Measurements from ENCODE around the gene ETFB.

The ETFB gene

DNA sequence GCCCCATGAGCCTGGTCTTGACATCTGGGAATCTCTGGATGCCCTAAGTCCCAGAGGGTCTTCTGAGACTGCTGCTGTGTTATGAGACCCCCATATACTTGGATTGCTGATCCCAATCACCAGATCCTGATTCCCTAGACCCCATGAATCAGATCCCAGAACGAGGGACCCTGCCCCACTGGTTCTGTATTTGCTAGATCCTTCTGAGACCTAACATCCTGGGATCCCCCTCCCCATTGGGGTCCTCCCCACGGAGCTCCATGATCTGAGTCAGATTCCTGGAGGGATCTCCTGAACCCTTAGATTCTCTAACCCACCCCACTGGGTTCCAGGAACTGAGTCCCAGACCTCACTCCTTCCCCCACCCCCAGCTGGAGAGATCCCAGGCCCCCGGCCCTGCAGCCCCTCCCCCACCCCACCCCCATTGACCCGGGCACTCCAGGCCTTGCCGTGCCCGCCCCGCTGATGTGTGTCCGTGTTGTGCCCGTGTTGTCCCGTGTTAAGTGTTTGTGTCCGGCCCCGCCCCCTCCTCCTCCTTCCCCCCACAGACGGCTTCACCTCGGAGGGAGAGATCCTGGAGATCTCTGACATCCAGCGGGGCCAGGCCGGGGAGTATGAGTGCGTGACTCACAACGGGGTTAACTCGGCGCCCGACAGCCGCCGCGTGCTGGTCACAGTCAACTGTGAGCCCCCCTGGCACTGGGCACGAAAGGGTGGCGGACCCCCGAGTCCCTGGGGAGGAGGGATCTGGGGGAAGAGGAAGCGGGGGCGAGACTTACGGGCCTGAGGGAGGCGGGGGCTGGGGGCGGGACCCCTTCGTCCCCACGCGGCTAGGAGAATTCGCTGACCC, 39.7 kb downstream of the ETFB start:
- DNase-seq, result no peak

DNA sequence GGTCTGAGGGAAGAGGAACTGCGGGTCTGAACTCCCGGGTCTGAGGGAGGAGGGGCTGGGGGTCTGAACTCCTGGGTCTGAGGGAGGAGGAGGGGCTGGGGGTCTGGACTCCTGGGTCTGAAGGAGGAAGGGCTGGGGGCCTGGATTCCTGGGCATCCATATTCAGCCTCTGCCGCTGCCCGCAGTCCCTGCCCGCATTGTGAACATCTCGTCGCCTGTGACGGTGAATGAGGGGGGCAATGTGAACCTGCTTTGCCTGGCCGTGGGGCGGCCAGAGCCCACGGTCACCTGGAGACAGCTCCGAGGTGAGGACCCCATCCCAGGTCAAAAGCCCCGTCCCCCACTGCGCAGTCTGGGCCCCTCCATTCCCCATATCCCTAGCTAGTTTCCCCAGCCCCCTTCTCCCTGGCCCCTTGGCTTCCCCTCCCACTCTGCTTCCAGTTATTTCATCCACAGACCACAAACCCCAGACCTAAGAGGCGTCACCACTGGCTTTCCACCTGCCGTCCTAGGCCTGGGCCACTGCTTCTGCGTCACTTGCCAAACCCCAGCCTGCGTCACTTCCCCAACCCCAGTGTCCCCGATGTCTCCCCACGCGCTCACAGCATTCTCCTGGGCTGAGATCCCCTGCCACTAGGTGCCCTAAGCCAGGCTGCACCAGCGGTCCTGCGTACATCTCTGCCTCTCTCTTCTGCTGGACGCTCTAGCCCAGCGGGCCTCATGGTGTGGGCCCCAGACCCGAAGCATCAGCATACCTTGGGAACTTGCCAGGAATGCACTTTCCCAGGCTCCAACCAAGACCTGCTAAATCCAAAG, 40.8 kb downstream of the ETFB start:
- no peak for DNase-seq

DNA sequence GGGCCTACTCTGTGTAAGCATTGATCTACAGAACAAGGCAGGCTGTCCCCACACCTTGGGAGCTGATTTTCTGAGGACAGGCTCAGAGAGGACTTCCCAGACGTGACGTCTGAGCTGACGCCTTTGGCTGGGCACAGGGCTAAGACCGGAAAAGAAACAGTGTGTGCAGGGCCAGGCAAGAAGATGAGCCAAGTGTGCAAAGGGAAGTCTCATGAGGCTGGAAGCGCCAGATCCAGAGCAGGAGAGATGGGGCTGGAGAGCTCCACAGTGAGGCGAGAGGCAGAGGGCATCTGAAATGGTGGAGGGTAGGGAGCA, 42.1 kb downstream of the ETFB start:
- DNase-seq, result no peak

DNA sequence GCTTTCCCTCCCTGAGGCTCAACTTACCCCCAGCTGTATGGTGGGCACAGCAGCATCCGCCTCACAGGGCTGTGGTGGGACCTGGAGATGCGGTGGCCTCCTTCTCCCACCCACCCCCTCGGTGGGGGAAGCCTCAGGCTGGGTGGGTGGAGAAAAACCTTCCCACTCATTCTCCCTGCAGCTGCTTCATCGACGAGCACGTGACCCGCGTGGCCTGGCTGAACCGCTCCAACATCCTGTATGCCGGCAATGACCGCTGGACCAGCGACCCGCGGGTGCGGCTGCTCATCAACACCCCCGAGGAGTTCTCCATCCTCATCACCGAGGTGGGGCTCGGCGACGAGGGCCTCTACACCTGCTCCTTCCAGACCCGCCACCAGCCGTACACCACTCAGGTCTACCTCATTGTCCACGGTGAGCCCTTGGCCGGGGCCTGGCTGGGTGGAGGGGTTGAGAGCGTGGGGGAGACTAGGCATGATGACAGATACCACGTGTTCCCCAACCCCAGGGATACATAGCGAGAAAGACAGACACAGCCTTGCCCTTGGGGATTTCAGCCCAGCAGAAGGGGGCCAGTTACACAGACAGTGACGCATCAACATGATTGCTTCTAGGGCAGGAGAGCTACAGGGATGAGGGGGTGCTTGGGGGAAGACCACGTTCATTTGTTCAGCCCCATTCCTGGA, 42.6 kb downstream of the ETFB start:
- no peak for DNase-seq

DNA sequence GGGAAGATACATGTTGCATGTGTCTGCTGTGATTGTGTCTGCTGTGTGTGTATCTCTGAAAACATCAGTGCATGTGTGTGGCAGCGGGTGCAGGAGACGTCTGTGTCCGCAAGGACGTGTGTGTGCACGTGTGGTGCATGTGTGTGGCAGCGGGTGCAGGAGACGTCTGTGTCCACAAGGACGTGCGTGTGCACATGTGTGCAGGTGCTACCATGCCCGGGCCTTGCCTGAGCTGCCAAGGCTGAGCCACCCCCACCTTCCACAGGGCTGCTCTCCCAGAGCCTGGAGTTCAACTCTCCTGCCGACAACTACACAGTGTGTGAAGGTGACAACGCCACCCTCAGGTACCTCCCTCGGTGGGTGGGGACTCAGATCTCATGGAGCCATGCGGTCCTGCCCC, 44.4 kb downstream of the ETFB start:
- DNase-seq, result no peak

DNA sequence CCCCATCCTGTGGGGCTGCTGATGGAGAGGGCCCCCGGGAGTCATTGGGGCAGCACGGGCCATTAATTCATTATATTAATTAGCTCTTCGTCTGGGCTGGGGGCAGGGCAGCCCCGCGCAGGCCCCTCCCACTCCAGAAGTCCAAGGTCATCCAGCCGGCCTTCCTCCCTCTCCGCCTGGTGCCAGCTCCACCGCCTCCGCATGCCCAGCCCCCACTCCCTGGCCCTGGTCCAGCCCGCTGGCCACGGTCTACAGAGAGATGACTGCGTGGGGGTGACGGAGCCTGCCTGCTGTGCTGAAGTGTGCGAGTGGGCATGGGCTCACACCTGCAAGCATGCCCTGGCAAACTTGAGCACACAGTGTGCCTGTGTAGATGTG, 45.9 kb downstream of the ETFB start:
- no peak for DNase-seq

DNA sequence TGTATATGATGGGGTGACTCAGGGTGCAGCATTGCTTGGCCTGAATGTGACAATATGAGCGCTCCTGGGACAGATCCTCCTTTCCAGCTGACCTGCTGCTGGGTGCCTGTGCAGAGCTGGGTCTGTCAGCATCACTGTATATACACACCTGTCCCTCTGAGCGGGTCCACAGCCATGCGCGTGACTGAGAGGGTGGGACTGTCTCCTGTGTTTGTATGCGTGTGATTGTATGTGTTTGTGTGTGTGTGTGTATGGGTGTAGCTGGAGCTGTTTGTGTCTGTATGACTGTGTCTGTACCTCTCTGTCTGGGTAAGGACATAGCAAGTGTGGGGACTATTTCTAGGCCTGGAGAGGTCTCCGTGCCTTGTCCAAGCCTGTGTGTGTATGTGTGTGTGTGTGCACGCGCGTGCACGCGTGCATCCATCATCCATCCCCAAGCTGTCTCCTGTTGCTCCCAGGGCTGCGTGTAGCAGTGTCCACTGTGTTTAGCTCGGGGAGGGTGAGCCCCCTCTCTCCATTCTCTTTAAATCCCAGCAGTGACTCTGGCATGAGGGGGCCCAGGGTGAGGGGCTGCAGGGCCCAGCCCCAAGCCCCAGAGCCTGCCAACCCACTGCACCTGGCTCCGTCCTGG, 46.4 kb downstream of the ETFB start:
- DNase-seq, result no peak

DNA sequence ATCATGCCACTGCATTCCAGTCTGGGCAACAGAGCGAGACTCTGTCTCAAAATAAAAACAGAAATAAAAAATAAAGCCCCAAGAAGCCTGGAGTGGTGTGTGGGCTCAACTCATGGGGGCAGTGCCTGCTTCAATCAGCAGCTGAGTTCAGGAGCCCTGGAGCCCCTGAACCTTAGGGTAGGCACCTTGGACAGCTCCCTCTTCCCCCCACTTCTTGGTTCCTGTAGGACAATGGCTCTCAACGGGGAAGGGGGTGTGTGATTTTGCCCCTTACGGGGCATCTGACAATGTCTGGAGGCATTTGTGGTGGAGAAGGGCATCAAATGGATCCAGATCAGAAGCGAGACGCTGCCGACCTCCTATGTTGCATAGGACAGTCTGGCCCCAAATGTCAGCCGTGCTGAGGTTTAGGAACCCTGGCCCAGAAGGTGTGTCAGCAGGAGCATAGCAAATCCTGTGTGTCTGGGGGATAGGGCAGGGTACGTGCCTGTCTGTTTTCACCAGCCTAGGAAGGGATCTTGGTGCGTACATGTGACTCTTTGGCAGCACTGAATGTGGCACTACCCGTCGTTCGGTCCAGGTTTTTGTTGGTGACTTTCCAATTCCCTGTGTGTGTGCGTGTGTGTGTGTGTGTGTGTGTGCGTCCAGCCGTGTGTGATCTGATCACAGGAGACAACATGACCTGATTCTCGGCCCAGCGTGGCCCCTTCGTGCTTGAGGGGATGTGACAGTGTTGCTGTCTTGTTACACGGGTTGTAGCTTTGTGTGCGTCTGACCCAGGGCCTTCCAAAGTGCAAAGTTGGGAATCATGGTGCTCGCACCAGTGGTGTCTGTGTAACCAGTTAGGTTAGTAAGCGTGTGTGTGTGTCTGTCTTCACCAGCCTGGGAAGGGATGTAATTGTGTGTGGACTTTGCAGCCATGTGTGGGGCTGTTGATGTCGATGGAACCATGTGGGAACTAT, 47.2 kb downstream of the ETFB start:
- no peak for DNase-seq

DNA sequence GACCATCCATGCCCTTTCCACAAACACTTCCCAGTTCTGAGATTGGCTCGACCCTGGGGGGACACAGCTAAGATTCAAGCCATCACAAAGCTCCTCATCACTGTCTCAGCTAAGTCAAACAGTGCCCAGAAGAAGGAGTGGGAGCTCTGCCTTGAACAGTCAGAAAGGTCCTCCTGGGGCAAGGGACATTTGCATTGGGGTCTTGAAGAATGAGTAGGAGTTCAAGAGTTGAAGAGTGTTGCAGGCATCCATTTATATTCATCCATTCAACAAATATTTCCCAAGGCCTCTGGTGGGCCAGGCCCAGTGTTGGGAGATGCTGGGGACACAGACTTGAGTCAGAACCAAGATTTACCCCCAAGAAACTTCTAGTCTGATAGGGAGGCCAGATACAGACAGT, 48.2 kb downstream of the ETFB start:
- DNase-seq, result no peak

DNA sequence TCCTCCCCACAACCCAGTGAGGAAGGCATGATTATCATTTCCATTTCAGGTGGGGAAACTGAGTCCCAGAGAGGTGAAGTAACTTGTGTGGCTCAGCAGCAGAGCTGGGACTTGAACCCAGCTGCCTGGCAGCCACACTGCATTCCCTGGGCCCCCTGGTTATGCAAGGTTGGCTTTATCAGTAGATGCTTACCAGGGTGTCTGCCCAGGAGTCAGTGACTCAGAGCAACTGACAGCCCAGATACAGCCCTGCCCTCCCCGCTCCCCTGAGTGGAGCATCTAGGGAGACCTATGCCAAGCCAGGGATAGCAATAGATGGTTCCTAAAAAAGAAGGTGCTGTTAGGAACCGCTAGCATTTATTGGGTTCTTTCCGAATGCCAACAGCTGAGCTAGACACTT, 48.8 kb downstream of the ETFB start:
- no peak for DNase-seq

DNA sequence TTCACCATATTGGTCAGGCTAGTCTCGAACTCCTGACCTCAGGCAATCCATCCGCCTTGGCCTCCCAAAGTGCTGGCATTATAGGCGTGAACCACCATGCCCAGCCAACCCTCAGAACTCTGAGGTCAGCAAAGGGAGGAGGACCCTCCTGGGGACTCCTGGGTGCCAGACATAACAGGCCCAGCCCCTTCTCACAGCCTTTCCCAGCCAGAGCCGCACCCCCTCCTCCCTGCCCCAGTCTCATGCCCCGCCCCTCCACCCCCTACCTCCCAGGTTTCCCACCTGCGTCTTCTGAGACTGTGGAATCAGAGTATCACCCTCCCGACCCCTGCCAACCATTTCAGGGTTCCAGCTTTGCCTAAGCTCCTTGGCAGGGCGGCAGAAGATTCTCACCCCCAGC, 49.5 kb downstream of the ETFB start:
- no peak for DNase-seq

DNA sequence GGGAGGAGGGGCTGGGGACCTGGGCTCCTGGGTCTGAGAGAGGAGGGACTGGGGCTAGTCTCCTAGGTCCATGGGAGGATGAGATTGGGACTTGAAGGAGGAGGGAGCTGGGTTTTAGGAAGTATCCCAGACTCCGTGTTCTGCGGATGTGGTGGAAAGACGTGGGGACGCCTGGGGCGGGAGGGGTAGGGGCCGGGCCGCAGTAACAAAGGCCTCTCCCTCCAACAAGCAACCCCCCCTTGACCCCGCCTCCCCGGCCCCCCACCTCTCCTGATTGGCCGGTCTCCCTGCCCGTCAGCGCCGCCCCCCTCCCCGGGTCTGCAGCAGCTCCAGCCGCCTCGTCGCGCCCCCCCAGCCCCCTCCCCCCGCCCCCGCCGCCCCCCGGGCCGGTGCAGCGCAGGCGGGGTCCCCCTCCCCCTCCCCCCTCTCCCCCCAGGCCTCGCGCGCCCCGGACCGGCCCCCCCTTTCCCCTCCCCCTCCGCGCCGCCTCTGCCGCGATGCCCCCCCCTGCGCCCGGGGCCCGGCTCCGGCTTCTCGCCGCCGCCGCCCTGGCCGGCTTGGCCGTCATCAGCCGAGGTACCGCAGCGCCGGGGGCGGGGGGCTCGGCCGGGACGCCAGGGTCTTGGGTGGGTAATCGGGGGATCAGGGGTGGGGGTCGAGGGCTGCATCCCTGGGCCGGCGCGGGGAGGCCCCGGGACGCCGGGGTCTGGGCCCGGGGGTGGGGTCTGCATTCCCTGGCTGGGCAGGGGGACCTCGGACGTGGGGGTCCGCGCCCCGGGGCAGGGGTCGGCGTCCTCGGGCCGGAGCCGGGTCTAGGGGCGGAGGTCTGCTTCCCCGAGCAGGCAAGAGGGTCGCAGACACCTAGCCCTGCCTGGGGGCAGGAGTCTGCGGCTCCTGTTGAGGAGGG, 54.6 kb downstream of the ETFB start, which contains the start of gene IGLON5:
TSS of gene IGLON5 (plus strand) at position 294 of the 907 bp plus-strand sequence. CDS start at position 498, 204 bp downstream.
- DNase-seq, result no peak

DNA sequence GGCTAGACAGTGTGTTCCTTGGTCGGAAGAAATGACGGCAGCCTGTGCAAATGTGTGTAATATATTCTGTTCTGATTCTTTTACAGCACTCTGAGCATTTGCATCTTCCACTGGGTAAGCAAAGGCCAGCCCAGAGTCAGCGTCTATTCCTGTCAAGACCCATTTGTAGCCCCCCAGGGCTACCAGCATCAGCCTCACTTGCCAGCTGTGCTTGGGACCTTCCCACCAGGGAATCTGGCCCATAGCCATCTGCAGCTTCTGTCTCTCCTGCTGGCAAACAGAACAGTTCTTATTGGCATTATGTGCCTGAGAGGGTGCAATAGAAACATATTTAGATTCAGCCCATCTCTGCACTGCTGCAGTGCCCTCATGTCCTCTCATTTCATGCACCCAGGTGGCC, 60.7 kb downstream of the ETFB start:
- no peak for DNase-seq

DNA sequence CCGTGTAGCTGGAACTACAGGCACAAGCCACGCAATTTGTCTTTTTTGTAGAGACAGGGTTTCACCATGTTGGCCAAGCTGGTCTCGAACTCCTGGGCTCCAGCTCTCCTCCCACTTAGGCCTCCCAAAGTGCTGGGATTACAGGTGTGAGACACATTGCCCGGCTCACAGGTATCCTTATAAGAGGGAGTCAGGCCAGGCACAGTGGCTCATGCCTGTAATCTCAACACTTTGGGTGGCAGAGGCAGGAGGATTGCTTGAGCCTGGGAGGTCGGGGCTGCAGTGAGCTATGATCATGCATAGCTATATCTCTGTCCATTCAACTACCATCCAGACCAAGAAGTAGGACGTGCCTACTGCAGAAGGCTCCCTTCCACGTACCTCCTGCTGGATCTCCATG, 64.9 kb downstream of the ETFB start:
- no peak for DNase-seq

DNA sequence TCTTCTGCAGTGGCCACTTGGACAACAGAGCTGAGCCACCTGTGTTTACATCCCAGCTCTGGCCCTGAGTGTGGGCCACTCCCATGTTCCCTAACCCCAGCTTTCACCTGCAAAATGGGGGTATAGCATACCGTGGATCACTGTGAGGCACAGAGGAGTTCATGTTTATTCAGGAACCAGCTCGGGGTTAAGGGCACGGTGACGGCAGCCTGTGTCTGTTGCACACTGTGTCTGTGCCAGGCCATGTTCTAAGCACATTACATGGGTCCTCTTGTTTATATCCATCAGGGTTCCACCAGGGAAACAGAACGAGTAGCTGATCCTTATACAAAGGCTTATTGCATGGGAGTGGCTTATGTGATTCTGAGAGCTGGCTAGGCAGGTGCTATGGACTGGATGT, 68.8 kb downstream of the ETFB start:
- no peak for DNase-seq

DNA sequence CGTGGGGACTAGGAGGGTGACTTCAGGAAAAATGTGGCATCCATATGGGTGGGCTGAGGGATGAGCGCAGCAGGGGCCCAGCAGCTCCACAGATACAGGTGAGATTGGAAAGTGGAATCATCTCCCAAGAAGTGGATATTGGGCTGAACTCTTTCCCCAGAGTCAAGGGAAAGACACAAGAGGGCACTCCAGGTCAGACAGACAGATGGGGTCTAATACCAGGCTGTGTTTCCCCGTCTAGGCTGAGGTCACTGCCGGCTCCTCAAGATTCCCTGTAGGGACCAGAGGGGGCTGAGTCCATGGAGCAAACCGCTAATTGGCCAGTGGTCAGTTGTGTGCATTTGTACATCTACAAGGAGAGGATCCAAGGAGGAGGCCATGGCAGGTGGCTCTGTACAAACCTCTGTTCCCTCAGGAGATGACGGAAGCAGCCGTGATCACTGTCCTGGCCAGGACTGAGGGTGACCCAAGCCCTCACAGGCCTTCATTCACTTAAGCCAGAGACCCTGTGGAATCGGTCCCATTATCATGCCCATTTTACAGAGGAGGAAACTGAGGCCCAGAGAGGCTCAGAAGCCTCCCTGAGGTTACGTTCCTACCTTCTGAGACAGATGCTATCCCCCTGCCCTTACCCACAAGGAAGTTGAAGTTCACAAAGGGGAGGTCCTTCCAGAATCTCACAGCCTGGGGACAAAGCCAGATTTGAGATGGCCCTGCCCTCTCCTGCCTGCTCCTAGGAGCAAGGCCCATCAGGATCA, 69.7 kb downstream of the ETFB start:
- no peak for DNase-seq

DNA sequence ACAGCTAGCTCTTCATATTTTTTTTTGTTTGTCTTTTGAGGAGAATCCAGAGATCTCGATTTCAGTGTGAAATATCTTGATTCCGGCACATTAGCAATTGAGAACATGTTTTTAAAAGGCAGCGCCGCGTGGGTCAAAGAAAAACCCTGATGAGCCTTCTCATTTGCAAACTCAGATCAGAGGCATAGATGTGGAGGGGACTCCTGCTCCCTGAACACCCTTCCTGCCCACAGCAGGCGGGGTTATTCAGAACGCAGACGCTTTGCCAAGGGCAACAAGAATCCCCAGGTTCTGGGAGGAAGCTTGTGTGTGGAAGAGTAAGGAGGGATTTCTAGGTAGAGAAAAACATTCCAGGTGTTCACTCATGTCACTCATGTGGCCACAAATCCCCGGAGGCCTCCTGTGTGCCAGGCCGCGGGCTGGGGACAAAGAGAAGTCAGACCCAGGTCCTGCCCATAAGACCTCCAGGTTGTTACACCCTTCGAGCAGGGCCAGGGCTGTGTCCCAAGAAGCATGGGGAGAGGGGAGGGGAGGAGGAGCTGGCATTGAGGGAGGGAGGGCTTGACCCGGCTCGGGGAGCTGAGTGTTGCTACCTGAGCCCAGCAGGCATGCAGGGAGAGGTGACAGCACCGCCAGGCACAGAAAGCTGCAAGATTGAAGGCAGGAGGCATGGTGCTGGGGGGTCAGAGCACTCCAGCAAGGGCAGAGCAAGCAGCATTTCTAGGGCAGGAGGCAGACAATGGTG, 70.6 kb downstream of the ETFB start:
- DNase-seq, result no peak

Measured in CD4-positive, alpha-beta T cell treated with Interleukin-21 for 1 hour (primary cell).